GM12892 (cell line): Measurements from ENCODE around the gene RSPO1.

Experiments used
- POLR2A ChIP-seq: IDR thresholded peaks from 2 replicates; pipeline ENCODE4 v1.6.1; 2011; ENCODE audit warnings: low read depth, low read length, control low read depth
- POLR2AphosphoS5 ChIP-seq: IDR thresholded peaks from 2 replicates; pipeline ENCODE4 v1.6.1; 2011; ENCODE audit warnings: low read depth, low read length, control low read depth

DNA sequence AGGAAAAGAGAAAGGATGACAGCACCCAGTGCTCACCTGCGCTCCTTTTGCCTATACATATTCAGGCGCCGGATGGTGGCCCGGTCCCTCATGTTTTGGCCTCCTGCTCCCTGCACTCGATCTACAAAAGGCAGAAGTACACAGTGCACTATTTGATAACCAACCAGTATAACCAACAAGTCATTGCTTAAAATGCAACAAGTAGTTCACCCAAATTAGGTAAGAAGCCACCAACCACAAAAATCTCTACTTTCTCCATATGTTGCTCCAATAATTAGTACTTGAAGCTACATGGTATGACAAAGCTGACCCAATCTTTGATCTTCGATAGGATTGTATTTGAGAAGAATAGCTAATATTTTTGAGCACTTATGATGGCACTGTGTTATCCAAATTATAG is 41.0 kb downstream of the RSPO1 start:
- no peak for TF ChIP-seq POLR2A
- TF ChIP-seq POLR2AphosphoS5 = no peak
